Keratinocyte (primary cell): ENCODE data around the gene DTNBP1.

Experiments used
- CTCF ChIP-seq, 3 experiments: IDR thresholded peaks in 1 of 3; conservative IDR thresholded peaks in 1 of 3; optimal IDR thresholded peaks in 1 of 3; 2 replicates in 2 of 3; 3 replicates in 1 of 3; pipeline versions ENCODE3 to v1.5.1; 2011; ENCODE audit warnings: low read length in 3 of 3, mild to moderate bottlenecking in 3 of 3, moderate library complexity in 2 of 3, control low read depth in 1 of 3, inconsistent platforms in 1 of 3; ENCODE audit not compliant: insufficient read depth in 2 of 3; ENCODE audit errors: extremely low read depth in 1 of 3
- EZH2 ChIP-seq: IDR thresholded peaks from one replicate; pipeline ENCODE4 v1.6.1; 2012; ENCODE audit warnings: inconsistent platforms, mild to moderate bottlenecking, low read length, moderate library complexity

DNA sequence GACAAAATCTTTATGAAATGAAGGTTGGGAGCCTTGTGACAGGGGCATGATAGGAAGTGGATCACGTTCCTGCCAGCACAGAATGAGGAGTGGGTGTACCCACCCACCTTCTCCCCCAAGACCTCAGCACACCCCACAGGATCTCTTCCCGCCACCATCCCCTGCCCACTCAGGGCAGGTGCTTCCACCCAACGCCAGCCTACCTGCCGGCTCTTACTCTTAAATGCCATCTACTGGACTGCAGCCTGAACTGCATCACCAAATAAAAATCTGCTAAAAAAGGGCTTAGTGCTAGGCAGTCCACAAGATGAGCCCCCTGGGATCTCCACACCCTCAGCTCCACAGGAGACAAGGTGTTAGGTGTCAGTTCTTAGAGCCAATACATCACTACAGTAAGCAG lies 20.6 kb downstream of the DTNBP1 start:
- TF ChIP-seq CTCF (optimal IDR thresholded peaks at IDR 0.05 in 1 of 3, IDR thresholded peaks at IDR 0.05 in 1 of 3, conservative IDR thresholded peaks at IDR 0.05 in 1 of 3; ENCODE audit: extremely low read depth in 1 of 3, insufficient read depth in 2 of 3, low read length in 3 of 3) (peak; percentile 36 to 47 (median 45)), EZH2 (no peak)
